Measurements from ENCODE around the gene MRPL43. TPM values are rescaled to one million over a fixed set of nuclear protein-coding genes. Genes with fewer than 3 reads are reported as not detected.

MRPL43 gene
- total RNA-seq, 2 donors from 2014 or later: 98.3 to 119 TPM

DNA sequence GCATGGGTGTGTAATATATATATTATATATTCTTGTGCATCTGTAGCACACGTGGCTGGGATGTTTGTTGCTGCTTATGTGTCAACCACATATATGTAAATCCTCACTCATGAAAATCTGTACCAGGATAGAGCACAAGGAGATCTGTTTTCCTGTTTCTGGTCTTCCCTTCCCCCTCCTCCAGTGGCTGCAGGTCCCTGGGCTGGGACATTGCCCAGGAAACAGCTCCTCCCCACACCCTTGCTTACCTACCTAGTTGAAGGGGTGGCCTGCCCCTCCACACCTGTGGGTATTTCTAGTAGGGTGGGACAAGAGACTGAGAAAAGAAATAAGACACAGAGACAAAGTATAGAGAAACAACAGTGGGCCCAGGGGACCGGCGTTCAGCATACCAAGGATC, 46.0 kb upstream of the MRPL43 start:
- intact Hi-C loops (cut with DNase I): loop anchor here (5.0 kb wide), 1 partner anchor 34 kb away; no protein-coding TSS in a partner anchor
- TF ChIP-seq, protein P1, sequence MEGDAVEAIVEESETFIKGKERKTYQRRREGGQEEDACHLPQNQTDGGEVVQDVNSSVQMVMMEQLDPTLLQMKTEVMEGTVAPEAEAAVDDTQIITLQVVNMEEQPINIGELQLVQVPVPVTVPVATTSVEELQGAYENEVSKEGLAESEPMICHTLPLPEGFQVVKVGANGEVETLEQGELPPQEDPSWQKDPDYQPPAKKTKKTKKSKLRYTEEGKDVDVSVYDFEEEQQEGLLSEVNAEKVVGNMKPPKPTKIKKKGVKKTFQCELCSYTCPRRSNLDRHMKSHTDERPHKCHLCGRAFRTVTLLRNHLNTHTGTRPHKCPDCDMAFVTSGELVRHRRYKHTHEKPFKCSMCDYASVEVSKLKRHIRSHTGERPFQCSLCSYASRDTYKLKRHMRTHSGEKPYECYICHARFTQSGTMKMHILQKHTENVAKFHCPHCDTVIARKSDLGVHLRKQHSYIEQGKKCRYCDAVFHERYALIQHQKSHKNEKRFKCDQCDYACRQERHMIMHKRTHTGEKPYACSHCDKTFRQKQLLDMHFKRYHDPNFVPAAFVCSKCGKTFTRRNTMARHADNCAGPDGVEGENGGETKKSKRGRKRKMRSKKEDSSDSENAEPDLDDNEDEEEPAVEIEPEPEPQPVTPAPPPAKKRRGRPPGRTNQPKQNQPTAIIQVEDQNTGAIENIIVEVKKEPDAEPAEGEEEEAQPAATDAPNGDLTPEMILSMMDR (IDR thresholded peaks at IDR 0.05): no peak
- TF ChIP-seq POLR2A (IDR thresholded peaks at IDR 0.05) (no peak), POLR2AphosphoS5 (IDR thresholded peaks at IDR 0.05) (no peak)
- Histone ChIP-seq H3K4me1 (replicated peaks) (peaks cover 16% of the 10 kb centered on the region), H3K9me3 (no peaks in the 10 kb centered on the region), H3K36me3 (peaks cover 0 to 4% of the 10 kb centered on the region in 2 donors), H3K4me3 (no peak overlapping the region), H3K27ac (peak overlapping the region in 1 of 2 donors; percentile 97), H3K27me3 (replicated peaks; ENCODE audit: insufficient read depth) (no peaks in the 10 kb centered on the region)
- DNase-seq (ENCODE audit: low spot score): no peak
- 69% methylated on average over 3 of the region's 3 CpGs for WGBS

DNA sequence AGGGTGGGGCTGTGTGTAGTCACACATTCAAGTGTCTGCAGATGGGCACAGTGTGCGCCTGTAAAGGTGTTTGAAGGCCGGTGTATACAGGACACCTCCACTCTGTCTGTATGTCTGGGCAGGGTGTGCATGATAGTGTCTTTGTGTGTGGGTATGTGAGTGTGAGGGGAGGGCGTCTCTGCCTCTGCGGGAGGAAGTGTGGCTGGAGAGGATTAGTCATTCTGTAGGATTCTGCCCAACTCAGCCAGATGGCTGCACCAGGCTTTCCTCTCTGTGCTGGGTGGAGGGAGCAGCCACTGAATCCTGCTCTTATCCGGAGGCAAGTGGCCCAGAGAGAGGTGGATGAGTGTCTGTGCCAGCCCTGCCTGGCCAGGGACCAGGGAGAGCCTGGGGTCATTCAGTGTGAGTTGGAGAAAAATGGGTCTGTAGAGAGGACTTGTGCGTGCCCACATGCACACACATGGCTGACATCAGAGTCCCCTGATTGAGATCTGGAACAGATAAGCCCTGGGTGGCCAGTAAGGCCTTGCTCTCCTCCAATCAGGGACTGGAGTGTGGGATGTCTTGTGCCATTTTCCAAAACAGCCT, 45.4 kb upstream of the MRPL43 start:
- Histone ChIP-seq H3K9me3 (no peaks in the 10 kb centered on the region), H3K27ac (peak overlapping the region; percentile 97), H3K4me3 (peak overlapping the region; percentile 70 to 75), H3K4me1 (replicated peaks) (peaks cover 16% of the 10 kb centered on the region), H3K27me3 (replicated peaks; ENCODE audit: insufficient read depth) (no peaks in the 10 kb centered on the region), H3K36me3 (peaks cover 0 to 4% of the 10 kb centered on the region in 2 donors)
- WGBS: 7% methylated on average over 6 of the region's 6 CpGs
- no peak for TF ChIP-seq POLR2A (IDR thresholded peaks at IDR 0.05)
- TF ChIP-seq, protein P1 (IDR thresholded peaks at IDR 0.05): no peak
- TF ChIP-seq POLR2AphosphoS5 (IDR thresholded peaks at IDR 0.05): no peak
- intact Hi-C loops (cut with DNase I): loop anchor here (5.0 kb wide), 1 partner anchor 35 kb away; no protein-coding TSS in a partner anchor
- DNase-seq (ENCODE audit: low spot score): no peak

DNA sequence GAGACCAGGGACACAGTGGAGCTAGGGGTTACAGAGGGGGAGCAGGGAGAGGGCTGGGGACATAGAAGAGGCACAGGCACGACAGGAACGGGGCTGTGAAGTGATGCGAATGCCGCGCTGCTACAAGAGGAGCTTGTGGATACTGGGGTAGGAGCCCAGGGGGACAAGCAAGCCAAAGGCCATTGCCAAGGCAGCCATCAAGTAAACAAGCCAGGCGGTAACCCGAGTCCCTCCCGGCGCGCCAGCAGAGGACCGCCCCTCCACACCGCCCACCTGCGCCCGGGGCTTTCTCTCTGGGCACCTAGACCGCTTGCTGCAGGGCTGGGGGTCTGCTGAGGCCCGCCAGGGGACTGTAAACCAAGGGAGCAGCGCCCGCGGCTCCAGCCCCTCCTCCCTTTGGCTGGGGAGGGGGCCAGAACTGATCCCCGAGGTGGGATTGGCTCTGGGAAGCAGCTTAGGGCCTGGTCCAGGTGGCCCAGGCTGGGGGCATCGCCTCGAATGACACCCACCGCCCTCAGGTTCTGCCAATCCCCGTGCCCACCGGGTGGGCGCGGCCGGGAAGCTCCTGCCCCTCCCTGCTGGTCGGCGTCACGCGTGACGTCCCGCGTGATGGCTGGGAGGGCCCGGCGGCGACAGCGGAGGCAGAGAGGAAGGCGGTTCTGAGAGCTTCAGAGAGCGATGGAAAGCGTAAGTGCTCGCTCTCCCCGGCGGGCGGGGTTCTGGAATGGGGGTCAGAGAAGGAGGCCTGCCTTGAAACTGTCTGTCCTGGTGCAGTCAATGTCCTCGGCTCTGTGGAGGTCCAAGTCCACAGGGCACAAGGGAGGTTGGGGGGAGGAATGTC, 44.7 kb upstream of the MRPL43 start:
- peaks cover 0 to 4% of the 10 kb centered on the region in 2 donors for H3K36me3 ChIP-seq
- H3K27ac ChIP-seq: peak overlapping the region; percentile 97
- H3K4me3 ChIP-seq: peak overlapping the region; percentile 70 to 75
- no peaks in the 10 kb centered on the region for H3K27me3 ChIP-seq (replicated peaks; ENCODE audit: insufficient read depth)
- TF ChIP-seq POLR2AphosphoS5 (IDR thresholded peaks at IDR 0.05): peak; percentile 75
- peak; percentile 81 for TF ChIP-seq POLR2A (IDR thresholded peaks at IDR 0.05)
- TF ChIP-seq, protein P1 (IDR thresholded peaks at IDR 0.05): no peak
- DNase-seq (ENCODE audit: low spot score): peak; percentile 66
- H3K9me3 ChIP-seq: no peaks in the 10 kb centered on the region
- intact Hi-C loops (cut with DNase I): loop anchor here (5.0 kb wide), 1 partner anchor 35 kb away; no protein-coding TSS in a partner anchor
- peaks cover 16% of the 10 kb centered on the region for H3K4me1 ChIP-seq (replicated peaks)
- under 1% methylated on average over 47 of the region's 47 CpGs for WGBS

DNA sequence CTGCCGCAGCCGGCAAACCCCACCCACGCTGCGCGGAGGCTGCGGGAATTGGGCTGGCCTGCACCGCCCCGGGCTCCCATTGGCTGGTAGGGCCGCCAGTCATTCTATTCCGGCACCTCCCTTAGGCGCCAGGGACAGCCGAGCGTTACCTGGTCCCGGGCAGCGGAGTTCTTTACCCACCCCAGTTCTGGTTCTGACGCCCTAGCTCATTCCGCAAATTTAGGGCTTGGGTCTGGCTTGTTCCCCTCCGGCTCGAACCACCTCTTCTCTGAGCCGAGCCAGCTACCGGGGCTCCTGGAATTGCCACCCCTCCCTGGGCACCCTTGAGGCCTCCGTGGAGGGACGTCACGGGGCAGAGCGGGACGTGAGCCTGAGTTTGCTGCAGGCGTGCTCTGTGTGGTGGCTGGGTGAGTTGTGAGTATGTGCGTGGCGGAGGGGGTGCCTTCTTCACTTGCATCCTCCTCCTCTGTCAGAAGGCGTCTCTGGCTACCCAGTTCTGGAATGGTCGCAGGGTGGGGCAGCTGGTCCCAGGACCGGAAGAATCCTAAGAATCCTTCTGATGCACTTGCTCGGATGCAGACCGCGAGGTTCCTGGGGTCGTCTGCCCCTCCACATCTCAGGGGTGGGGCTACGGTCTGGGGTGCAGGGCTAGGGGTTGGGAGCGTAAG, 44.0 kb upstream of the MRPL43 start, which contains the start of the genes PDZD7 and SFXN3:
Gene PDZD7, minus strand, starts transcription at position 2 of the 668 bp plus-strand sequence. CDS start 910 bp downstream, outside the sequence.
Gene SFXN3, plus strand, starts transcription at position 107 of the 668 bp plus-strand sequence. CDS start 3,461 bp downstream, outside the sequence.
- Histone ChIP-seq H3K36me3 (peaks cover 0 to 4% of the 10 kb centered on the region in 2 donors), H3K4me3 (peak within 1 kb of the TSS; percentile 70 to 75), H3K4me1 (replicated peaks) (peaks cover 16% of the 10 kb centered on the region), H3K9me3 (no peaks in the 10 kb centered on the region), H3K27me3 (replicated peaks; ENCODE audit: insufficient read depth) (no peaks in the 10 kb centered on the region), H3K27ac (peak within 1 kb of the TSS; percentile 97)
- TF ChIP-seq, protein P1 (IDR thresholded peaks at IDR 0.05): peak in 1 of 4 experiments; percentile 32
- peak; percentile 94 for TF ChIP-seq POLR2AphosphoS5 (IDR thresholded peaks at IDR 0.05)
- peak; percentile 82 for TF ChIP-seq POLR2A (IDR thresholded peaks at IDR 0.05)
- peak; percentile 95 for DNase-seq (ENCODE audit: low spot score)
- WGBS: 1% methylated on average over 32 of the region's 38 CpGs
- intact Hi-C loops (cut with DNase I): loop anchor here (5.0 kb wide), 1 partner anchor 36 kb away; no protein-coding TSS in a partner anchor
